Stomach (tissue), 4 donors: ENCODE results near the gene ZNF296.

Source experiments
- CTCF ChIP-seq, 7 experiments: fragments of 450-650 bp in 4 of 7; fragments of 200-600 bp in 3 of 7; sonication (generic) in 3 of 7; IDR thresholded peaks; one replicate each; pipeline ENCODE4 v1.5.1; 2016 to 2019; ENCODE audit warnings: antibody characterized with exemption in 7 of 7, control low read depth in 2 of 7, mild to moderate bottlenecking in 1 of 7
- EP300 ChIP-seq: sonication (generic); formaldehyde crosslinking; IDR thresholded peaks from one replicate; pipeline ENCODE4 v1.6.1; 2017; ENCODE audit warnings: antibody characterized with exemption

GRCh38 chr19:45069056-45069455, 7.2 kb downstream of the ZNF296 start:
- TF ChIP-seq EP300 (no peak), CTCF (IDR thresholded peaks at IDR 0.05) (no peak)
